A172 (cell line): ENCODE data around the gene LACTBL1. TPM values are rescaled to one million over a fixed set of nuclear protein-coding genes. Genes with fewer than 3 reads are reported as not detected.

Experiments used
- DNase-seq: peaks from one replicate; pipeline ENCODE4 v3.0.0-alpha.2; 2015; ENCODE audit warnings: low spot score
- total RNA-seq: library from RNA; depleted of rRNA; stranded (reverse); fragments of >200 nt; shearing (Covaris generic); gene quantifications from 2 replicates; pipeline ENCODE4 v1.2.3, GENCODE V29; 2014; rRNA removed

LACTBL1 gene
- total RNA-seq, 1 experiment from 2014 or later, result not detected

DNA sequence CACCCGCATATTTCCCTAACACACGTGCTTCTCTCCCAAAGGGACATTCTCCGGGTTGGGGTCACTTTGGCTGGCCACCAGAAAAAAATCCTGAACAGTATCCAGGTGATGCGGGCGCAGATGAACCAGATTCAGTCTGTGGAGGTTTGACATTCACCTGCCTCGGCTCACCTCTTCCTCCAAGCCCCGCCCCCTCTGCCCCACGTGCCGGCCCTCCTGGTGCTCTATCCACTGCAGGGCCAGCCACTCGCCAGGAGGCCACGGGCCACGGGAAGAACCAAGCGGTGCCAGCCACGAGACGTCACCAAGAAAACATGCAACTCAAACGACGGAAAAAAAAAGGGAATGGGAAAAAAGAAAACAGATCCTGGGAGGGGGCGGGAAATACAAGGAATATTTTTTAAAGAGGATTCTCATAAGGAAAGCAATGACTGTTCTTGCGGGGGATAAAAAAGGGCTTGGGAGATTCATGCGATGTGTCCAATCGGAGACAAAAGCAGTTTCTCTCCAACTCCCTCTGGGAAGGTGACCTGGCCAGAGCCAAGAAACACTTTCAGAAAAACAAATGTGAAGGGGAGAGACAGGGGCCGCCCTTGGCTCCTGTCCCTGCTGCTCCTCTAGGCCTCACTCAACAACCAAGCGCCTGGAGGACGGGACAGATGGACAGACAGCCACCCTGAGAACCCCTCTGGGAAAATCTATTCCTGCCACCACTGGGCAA, 59.1 kb downstream of the LACTBL1 start:
- DNase-seq, result no peak

DNA sequence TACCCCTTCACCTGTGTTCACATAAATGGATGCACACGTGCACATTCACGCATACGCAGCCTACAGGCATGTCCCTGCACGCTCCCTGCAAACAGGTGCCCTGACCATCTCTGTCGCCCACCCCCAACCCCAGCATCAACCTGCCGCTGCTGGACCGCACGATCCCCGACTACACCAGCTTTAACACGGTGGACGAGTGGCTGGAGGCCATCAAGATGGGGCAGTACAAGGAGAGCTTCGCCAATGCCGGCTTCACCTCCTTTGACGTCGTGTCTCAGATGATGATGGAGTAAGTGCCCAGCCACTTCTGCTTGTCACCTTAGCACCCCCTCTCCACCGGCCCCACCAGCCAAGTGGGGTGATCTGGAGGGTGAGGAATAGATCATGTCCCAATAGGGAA, 60.4 kb downstream of the LACTBL1 start:
- DNase-seq, result no peak

DNA sequence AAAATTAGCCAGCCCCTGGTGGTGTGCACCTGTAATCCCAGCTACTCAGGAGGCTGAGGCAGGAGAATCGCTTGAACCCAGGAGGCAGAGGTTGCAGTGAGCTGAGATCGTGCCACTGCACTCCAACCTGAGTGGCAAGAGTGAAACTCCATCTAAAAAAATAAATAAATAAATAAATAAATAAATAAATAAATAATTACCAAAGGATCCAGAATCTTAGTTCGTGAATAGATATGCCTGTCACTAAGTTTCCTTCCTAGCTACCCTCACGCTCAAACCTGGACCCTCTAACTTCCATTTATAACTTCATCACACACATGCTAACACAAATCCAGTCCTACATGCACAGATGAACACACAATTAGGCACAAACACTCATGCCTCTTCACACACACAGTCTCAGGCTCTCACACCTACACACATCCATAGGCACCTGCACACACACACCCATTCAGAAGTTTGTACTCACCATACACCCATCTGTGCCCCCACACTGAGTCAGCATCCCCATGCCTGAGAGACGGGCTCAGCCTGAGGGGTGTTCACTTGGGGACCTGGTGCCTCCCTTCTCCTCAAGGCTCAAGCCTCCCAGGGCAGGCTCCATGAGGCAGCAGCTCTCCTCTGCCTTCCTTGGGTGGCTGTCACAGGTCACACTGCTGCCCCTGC, 61.5 kb downstream of the LACTBL1 start:
- DNase-seq, result no peak

DNA sequence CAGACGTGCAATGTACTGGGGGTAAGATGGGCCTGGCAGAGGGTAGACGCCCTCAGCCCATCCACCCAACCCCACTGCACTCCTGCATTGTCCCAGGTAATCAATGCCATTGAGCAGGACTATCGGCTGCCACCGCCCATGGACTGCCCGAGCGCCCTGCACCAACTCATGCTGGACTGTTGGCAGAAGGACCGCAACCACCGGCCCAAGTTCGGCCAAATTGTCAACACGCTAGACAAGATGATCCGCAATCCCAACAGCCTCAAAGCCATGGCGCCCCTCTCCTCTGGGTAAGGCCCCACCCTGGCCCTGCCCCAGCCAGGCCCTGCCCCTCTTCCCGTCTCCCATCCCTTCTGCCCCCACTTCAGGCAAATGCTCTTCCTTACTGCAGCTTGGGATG, 62.4 kb downstream of the LACTBL1 start:
- no peak for DNase-seq

DNA sequence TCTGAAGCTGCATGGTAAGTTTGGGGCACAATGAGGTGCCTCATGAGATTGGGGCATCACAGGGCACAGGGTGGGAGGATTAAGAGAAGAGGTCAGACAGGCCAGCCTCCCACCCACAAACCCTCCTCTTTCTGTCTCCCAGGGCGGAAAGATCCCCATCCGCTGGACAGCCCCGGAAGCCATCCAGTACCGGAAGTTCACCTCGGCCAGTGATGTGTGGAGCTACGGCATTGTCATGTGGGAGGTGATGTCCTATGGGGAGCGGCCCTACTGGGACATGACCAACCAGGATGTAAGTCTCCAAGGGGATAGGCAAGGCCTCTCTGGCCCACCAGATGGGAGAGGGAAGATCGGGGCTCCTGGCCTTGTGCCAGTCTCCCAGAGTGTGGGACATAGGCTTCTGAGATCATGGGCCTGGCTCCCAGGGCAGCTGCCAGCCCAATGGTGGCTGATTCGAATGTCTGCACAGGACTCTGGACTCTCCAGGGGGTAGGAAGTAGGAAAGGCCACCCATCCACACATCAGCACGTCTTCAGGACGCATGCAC, 63.7 kb downstream of the LACTBL1 start:
- no peak for DNase-seq

DNA sequence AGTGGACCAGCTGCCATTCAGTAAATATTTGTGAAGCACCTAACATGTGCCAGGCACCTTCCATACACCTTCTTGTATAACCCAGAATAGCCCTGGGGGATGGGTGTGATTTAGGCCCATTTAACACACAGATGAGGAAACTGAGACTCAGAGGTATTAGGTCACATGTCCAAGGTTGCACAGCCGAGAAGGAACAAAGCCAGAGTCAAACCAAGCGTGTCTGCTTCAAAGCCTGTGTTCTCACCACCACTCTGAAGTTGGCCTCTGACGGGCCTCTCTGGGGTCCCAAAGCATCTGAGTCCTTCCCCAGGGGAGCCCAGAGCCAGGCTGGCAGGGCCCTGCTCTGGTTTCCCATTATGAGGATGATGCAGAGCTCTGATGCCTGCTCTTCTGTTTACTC, 65.1 kb downstream of the LACTBL1 start:
- DNase-seq, result no peak

DNA sequence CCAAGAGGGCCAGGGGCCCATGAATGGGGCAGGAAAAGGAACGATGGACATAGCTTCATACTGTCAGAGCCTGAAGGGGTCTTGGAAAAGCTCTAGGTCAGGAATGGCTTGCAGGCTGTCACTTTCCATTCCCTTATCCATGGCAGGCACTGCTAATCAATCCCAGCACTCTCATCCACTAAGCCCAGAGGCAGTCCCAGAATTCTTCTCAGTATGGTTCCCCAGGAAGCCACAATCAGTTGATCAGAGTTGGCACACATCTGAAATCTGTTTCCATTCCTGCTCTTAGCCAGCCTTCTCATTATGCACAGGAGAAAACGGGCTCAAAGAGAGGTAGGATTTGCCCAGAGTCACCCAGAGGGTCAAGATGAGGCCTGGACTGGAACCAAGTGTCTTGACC, 65.7 kb downstream of the LACTBL1 start:
- DNase-seq, result no peak

DNA sequence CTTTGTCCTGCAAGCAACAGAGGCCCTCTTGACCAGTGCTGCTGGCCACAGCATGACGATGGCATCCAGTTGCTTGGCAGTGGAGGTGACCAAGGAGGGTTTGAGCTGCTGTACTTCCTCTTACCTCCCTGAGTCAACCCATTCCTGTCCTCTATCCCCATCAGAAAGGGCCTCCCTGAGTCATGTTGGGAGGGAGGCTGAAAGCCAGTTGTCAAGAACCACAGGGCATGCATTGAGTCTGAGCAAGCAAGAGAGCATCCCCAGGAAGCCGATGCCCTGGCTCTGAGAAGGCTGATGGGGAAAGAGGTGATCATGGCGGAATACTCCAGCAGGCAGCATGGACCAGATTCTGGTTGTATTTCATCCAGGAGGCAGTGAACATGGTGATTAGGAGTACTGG, 69.6 kb downstream of the LACTBL1 start:
- no peak for DNase-seq

Other genes with a start within 250 kb of the LACTBL1 start
- not detected in 2 replicates for gene TEX46, start 43.0 kb upstream of the LACTBL1 start, total RNA-seq
- gene KDM1A, start 46.6 kb upstream of the LACTBL1 start, total RNA-seq, result 245 and 327 TPM in 2 replicates
- 22.1 and 29.4 TPM in 2 replicates for gene LUZP1, start 196.0 kb upstream of the LACTBL1 start, total RNA-seq
- 4.4 and 4.6 TPM in 2 replicates for gene HTR1D, start 244.6 kb upstream of the LACTBL1 start, total RNA-seq